Prostate gland (tissue), 2 donors: Measurements from ENCODE around the gene ACACA. TPM values are rescaled to one million over a fixed set of nuclear protein-coding genes. Genes with fewer than 3 reads are reported as not detected.

Experiments
- DNase-seq: peaks from one replicate; pipeline ENCODE4 v3.0.0-alpha.2; 2019; ENCODE audit warnings: low spot score
- H3K27ac ChIP-seq, 2 donors: fragments of 200-600 bp; sonication (generic); 2 replicates each; pipeline ENCODE4 v1.5.1; 2017 to 2019
- H3K27me3 ChIP-seq: fragments of 200-600 bp; sonication (generic); replicated peaks from 2 replicates; pipeline ENCODE4 v1.5.1; 2019; ENCODE audit not compliant: insufficient read depth
- H3K36me3 ChIP-seq, 2 donors: fragments of 200-600 bp; sonication (generic); 1 replicate in 1 of 2; 2 replicates in 1 of 2; pipeline versions ENCODE4 v1.5.1 to v1.8.1; 2017 to 2019
- H3K4me1 ChIP-seq: fragments of 200-600 bp; sonication (generic); replicated peaks from 2 replicates; pipeline ENCODE4 v1.5.1; 2019
- H3K4me3 ChIP-seq, 2 donors: fragments of 200-600 bp; sonication (generic); 2 replicates each; pipeline ENCODE4 v1.5.1; 2017 to 2019
- H3K9me3 ChIP-seq: fragments of 200-600 bp; sonication (generic); 2 replicates; pipeline ENCODE4 v1.5.1; 2017
- CTCF ChIP-seq, 4 experiments: fragments of 200-600 bp in 2 of 4; fragments of 450-650 bp in 2 of 4; sonication (generic) in 2 of 4; IDR thresholded peaks; 1 replicate in 3 of 4; 2 replicates in 1 of 4; pipeline ENCODE4 v1.5.1; 2016 to 2019; ENCODE audit warnings: antibody characterized with exemption in 4 of 4, mild to moderate bottlenecking in 2 of 4, moderate library complexity in 2 of 4
- POLR2A ChIP-seq: fragments of 450-650 bp; IDR thresholded peaks from one replicate; pipeline ENCODE4 v1.6.1; 2016; ENCODE audit warnings: antibody characterized with exemption, mild to moderate bottlenecking
- POLR2AphosphoS5 ChIP-seq: sonication (generic); formaldehyde crosslinking; IDR thresholded peaks from one replicate; pipeline ENCODE4 v1.6.1; 2017; ENCODE audit warnings: antibody characterized with exemption
- WGBS: methylation state at CpG from one replicate; pipeline ENCODE4 v1.1.5; 2018; 5-methylcytosine and 5-hydroxymethylcytosine counted together
- intact Hi-C: fragments of 100-400 bp; cut with DNase I; formaldehyde crosslinking; loops from one replicate; pipeline ENCODE4 v1.14.2; 2022
- total RNA-seq, 2 donors: library from RNA; depleted of rRNA; stranded (reverse); fragments of >200 nt; gene quantifications; one replicate each; pipeline ENCODE4 v1.1.0, GENCODE V29; 2016

ACACA gene
- total RNA-seq, 2 donors from 2014 or later, result 54.2 to 71.3 TPM

GRCh38 chr17:37429039-37429438, 22.4 kb upstream of the ACACA start:
- Histone ChIP-seq H3K4me3 (no peak overlapping the region), H3K9me3 (no peaks in the 10 kb centered on the region), H3K36me3 (no peaks in the 10 kb centered on the region), H3K4me1 (no peaks in the 10 kb centered on the region), H3K27me3 (no peaks in the 10 kb centered on the region), H3K27ac (no peak overlapping the region)
- no peak for DNase-seq
- intact Hi-C loops, result no loop called here
- WGBS, result 96% methylated on average over 3 of the region's 3 CpGs
- TF ChIP-seq CTCF (IDR thresholded peaks at IDR 0.05), result no peak
- TF ChIP-seq POLR2AphosphoS5, result no peak
- TF ChIP-seq POLR2A, result no peak

GRCh38 chr17:37425268-37425667, 18.6 kb upstream of the ACACA start:
- H3K27ac ChIP-seq, result no peak overlapping the region
- WGBS, result 95% methylated on average over 1 of the region's 1 CpG
- no peak for TF ChIP-seq POLR2A
- no peak for TF ChIP-seq POLR2AphosphoS5
- no peak for TF ChIP-seq CTCF (IDR thresholded peaks at IDR 0.05)
- no peaks in the 10 kb centered on the region for H3K4me1 ChIP-seq
- no peaks in the 10 kb centered on the region for H3K27me3 ChIP-seq
- no peaks in the 10 kb centered on the region for H3K36me3 ChIP-seq
- no peaks in the 10 kb centered on the region for H3K9me3 ChIP-seq
- no peak for DNase-seq
- intact Hi-C loops, result no loop called here
- H3K4me3 ChIP-seq, result no peak overlapping the region

- no peak overlapping the region for H3K4me3 ChIP-seq
- DNase-seq, result no peak
- no peak for TF ChIP-seq CTCF (IDR thresholded peaks at IDR 0.05)
- no peak for TF ChIP-seq POLR2A
- H3K9me3 ChIP-seq, result no peaks in the 10 kb centered on the region
- 62% methylated on average over 4 of the region's 4 CpGs for WGBS
- H3K4me1 ChIP-seq, result no peaks in the 10 kb centered on the region
- no peak overlapping the region for H3K27ac ChIP-seq
- intact Hi-C loops, result no loop called here
- H3K36me3 ChIP-seq, result no peaks in the 10 kb centered on the region
- no peaks in the 10 kb centered on the region for H3K27me3 ChIP-seq
Observed at GRCh38 chr17:37422971-37423625, 16.5 kb upstream of the ACACA start.

GRCh38 chr17:37417852-37418251, 11.2 kb upstream of the ACACA start:
- no peaks in the 10 kb centered on the region for H3K9me3 ChIP-seq
- no peaks in the 10 kb centered on the region for H3K4me1 ChIP-seq
- H3K27me3 ChIP-seq, result no peaks in the 10 kb centered on the region
- H3K27ac ChIP-seq, result no peak overlapping the region
- H3K4me3 ChIP-seq, result no peak overlapping the region
- 85% methylated on average over 2 of the region's 2 CpGs for WGBS
- H3K36me3 ChIP-seq, result no peaks in the 10 kb centered on the region
- intact Hi-C loops, result no loop called here
- DNase-seq, result no peak
- TF ChIP-seq POLR2A (no peak), POLR2AphosphoS5 (no peak), CTCF (IDR thresholded peaks at IDR 0.05) (no peak)

- H3K9me3 ChIP-seq, result no peaks in the 10 kb centered on the region
- intact Hi-C loops, result no loop called here
- H3K4me3 ChIP-seq, result no peak overlapping the region
- no peak overlapping the region for H3K27ac ChIP-seq
- peaks cover 0 to 5% of the 10 kb centered on the region in 2 donors for H3K36me3 ChIP-seq
- no peak for DNase-seq
- H3K27me3 ChIP-seq, result no peaks in the 10 kb centered on the region
- no peaks in the 10 kb centered on the region for H3K4me1 ChIP-seq
- WGBS, result 91% methylated on average over 7 of the region's 7 CpGs
- no peak for TF ChIP-seq POLR2AphosphoS5
- no peak for TF ChIP-seq POLR2A
Observed at GRCh38 chr17:37413875-37414519, 7.4 kb upstream of the ACACA start.
